Stimulated activated CD4-positive, alpha-beta T cell treated with anti-CD3 and anti-CD28 coated beads, Interleukin-4, amount 100 ng/mL, for 48 hours (primary cell): ENCODE measurements around the gene MASP1.

Experiments
- DNase-seq, 2 donors: peaks; one replicate each; pipeline ENCODE4 v3.0.0-alpha.2; 2020; ENCODE audit warnings: low read depth in 2 of 2

Gene MASP1

DNA sequence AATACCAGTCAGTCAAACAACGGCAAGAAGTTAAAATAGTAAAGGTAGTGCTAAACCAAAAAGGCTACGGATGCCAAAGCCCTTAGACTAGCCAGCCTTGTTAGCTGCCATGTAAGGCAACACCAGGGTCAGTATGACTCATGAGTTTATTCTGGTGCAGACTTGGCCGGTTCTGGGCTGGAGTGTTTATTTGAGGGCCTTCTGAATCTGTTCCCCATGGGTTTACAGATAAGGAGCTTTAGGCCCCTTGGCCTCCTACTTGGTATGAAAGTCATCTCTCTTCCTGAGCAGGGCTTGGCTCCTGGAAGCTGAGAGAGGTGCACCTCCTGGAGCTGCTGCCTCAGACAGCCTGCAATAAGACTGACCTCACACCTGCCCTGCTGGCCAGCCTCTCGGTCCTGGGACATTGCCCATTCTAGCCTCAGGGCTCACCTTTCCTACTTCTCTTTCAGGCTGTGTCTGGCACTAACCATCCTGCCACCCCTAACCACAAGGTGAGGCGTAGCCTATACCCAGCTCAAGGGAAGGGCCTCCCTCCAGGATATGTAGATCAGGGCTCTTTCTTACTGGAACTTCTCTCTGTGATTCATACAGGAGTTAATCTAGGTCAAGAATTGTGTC is 104.6 kb downstream of the MASP1 start:
- DNase-seq, result no peak

DNA sequence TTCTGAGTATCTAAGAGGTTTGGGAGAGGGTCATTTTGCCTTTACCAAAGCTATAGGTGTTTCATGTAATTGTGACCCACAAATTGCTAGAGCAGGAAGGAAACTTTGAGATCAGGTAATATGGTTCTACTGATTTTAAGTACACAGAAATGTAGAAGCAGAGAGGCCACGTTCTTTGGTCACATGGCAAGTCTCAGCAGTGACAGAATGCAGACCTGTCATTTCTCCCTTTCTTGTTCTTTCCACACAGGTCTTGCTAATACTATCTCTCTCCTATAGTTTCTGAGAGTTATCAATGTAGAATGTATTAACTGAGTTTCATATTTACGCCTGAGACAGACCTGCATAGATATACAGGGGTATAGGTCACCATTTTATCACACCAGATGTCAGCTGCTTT is 105.2 kb downstream of the MASP1 start:
- DNase-seq, result no peak

DNA sequence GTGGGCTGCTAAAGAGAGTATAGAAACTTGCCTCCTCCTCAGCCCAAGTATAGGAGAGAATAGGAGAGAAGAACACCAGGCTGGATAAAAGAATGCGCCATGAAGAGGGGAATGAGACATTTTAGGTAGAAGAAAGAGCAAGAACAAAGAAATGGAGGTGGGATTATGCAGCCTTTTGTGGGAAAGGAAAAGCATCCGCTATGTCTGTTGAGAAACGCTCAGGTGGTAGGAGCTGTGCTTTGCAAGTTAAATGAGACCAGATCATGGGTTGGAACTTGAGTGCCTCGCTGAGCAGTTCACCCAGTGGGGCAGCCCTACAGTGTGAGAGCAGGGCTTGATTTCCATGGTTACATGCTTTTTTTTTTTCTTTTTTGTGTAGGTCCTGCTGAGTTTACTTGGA is 105.8 kb downstream of the MASP1 start:
- no peak for DNase-seq
